Stimulated activated CD8-positive, alpha-beta memory T cell treated with anti-CD3 and anti-CD28 coated beads, Interleukin-15, amount 100 ng/mL, for 24 hours (primary cell): ENCODE measurements around the gene NELFCD.
"Not testable (repeated sequence)": the region's sequence is repeated elsewhere in the genome, so short reads cannot be mapped to it uniquely, and the experiment has no call there.

Experiments used
- DNase-seq: peaks from one replicate; pipeline ENCODE4 v3.0.0-alpha.2; 2020; ENCODE audit warnings: low read depth

NELFCD gene

DNA sequence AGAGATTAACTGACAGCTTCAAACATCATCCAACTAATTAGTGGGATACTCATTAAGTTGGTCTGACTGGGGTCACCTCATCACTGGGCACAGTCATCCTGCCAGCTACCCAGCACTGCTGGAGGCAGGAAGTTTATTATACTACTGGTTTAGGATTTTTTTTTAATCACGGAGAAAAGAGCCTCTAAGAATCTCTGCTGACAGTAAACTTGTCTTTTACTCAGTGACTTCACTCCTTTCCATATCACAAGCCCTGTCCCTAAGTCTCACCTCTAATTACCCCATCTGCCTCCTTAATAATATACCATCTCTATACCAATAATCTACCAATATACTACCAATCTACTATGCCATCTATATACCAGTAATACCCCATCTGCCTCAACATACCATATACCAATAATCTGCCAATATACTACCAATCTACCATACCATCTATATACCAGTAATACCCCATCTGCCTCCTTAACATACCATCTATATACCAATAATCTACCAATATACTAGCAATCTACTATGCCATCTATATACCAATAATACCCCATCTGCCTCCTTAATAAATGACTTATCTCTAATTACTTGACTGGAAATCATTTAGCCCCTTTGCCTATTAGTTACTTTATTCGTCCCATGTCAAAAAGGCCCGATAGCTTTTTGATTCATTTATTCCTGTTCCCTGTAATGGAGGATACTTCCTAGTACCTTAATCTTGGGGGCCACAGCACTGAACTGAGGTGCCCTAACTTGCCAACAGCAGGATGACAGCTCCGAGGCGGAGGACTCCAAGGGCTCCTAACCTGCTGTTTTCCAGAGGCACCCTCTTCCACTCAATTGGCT is 46.1 kb downstream of the NELFCD start:
- DNase-seq: no peak

DNA sequence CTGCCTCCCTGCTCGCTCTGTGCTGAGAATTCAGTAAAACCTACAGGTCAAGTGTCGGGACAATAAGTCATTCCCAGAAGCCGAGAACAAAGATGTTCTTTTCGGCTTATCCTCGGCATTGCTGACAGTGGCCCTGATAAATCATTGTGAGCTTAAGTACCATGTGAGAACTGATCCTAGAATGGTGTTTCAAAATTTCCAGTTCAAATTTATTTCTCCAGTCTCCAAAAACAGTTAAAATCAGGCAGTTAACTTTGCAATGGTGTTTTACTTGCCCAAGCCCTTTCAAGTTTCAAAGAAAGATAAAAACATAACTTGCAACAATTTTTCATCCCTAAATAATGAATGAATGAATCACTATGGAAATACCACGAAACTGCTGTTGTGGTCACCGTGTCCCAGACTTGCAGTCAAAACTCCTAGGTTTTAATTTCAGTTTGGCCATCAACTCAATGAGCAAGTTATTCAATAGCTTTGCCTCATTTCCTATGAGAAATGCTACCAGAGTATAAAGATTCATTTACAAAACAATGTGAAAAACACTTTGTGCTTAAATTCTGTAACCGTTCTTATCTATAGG is 46.8 kb downstream of the NELFCD start:
- no peak for DNase-seq

DNA sequence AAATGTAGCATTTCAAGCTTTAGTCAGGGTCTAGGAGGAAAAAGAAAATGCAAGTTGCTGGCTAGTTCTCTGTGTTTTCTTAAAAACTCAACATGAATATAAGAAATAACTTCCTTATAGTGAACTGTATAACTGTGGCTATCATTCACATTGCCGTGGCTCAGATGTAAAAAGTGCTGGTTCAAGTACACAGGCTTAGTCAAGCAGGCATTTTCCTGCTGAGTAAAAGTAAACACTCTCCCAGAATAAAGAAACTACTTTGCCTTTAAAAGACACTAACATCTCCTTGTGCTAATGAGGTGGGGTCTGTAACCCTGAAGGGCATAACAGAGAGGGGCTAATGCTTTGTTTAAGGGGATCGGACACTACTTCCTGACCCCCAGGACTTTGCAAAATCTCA is 47.8 kb downstream of the NELFCD start:
- no peak for DNase-seq

DNA sequence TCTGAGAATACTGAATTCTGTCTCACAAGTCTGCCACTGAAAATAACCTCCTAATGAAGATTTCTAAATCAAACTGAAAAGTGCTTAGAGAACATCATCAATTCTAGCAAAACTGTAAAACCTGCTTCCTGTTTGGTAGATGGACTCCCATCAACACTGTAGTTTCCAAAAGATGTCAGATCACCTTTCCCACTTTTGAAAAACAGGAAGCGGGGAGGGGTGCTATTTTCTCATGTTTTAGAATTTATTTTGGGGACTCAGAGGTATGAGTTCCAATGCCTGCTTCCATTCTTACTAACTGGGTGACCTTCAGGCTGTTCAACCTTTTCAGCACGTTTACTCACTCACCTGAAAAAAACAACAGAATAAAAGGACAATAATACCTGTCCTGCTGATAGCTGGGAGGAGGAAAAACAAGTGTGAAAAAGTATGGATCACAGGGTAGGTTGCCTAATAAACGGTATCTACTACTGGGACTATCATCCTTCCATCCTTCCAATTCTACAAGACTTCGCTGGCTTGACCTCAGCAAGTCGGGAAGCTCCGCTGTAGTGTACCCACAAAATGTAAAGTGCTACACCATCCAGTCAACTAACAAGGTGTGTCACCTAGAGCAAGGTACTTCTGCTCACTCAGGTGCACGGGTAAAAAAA is 50.0 kb downstream of the NELFCD start:
- DNase-seq: no peak

DNA sequence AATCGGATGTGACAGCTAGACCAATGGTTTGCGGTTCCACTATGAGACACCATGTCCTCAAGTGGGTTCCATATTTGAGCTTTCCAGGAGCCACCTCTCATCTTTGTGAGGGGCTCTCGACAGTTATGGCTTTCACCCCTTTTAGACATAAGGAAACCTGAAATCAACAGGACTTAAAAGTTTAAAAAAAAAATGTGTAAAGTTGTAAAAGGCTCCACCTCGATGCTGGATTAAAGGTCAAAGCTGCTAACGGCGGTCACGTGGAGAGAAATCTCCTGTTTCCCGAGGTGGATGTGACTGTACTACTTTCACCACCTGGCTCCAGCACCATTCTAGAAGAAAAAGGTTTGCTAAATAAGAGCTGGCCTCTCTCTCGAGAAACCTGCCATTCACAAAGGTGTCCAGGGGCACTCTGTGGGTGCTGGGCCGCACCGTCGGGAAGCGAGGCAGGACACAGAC is 50.5 kb downstream of the NELFCD start:
- no peak for DNase-seq

DNA sequence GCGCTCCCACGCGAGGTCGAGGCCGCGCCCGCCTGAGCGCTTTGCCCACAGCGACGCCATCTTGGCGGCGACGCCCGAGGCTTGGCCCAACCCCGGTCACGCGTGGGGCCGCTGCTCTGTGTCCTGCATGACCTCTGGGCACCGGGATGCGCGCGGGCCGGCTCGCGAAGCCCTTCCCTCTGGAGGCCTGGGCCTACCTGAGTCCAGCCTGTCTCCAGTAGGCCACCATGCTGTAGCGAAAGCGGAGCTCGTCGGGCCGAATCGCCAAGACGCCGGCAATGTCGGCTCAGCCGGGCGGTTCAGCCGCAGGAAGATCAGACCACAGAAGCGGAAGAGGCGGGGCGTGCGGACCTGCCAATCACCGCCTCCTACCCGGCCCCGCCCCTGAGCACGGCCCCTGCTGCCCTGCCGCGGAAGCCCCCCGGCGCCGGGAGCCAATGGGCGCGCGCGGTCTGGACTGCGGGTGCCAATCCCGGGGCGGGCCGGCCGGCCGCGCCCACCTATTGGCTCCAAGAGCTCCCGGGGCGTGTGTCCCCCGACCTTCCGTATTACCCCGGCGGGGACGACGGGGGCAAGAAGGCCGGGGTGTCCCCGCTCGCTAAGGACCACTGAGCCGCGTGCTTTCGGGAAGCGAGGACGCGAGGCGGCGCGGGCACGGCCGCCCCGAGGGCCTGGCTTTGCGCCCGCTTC is 51.1 kb downstream of the NELFCD start, which contains the start of gene ATP5F1E:
Gene ATP5F1E (minus strand): TSS at position 313 of the 690 bp plus-strand sequence. CDS start 84 bp downstream, at position 229.
- DNase-seq: peak; percentile 95

DNA sequence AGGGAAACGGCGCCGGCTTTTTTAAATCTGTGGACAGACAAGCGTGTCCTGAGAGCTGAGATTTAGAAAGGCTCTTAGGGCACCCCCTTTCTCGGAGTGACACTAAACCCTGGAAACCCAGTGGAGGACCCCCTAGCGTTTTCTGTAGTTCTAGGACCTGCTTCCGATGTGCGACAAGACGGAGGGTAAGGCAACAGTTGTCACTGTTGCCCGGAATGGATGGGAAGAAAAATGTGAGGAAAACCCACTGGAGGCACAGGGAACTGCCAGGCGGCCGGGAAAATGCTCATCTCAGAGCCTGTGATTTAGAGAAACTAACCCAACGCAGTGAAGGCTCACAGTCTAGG is 51.6 kb downstream of the NELFCD start:
- no peak for DNase-seq

DNA sequence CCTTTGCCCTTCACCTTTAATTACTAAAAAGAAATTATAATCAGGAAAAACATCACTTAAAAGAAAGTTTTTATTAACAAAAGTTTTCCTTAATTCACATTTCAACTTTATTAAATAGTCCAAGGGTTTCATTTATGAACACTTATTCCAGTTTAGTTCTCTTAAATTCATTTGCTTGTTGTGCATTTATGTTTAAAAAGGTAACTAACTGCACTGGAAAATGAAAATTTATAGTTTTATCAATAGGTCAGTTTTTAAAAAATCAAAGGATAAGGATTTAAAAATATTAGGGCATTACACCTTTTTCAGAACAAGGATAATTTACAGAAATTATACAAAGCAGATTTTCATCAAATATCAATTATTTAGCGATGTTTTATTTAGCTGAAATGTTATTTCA is 52.0 kb downstream of the NELFCD start:
- no peak for DNase-seq

DNA sequence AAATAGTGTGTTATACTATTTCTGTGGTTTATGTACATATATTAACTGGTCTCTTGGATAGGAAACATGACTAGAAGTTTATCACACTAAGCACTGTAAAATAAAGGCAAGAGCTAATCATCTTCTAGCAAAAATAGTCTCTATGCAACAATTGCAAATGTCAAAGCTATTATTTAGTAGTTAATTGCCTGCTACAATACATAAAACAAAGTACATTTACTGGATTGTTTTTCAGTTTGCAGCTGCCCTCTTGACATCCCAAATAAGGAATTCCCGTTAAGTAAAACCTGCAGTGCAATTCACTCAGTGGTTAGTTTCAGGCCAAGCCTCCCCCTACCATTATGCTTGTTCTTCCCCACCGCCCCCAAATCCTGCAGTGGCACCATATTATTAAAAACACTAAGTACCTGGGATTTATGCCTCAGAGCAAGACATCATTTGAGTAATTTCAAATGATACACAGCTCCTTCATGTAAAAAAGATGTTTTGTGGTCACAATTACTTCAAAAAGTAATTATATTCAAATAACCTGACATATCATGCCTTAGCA is 52.6 kb downstream of the NELFCD start:
- no peak for DNase-seq

DNA sequence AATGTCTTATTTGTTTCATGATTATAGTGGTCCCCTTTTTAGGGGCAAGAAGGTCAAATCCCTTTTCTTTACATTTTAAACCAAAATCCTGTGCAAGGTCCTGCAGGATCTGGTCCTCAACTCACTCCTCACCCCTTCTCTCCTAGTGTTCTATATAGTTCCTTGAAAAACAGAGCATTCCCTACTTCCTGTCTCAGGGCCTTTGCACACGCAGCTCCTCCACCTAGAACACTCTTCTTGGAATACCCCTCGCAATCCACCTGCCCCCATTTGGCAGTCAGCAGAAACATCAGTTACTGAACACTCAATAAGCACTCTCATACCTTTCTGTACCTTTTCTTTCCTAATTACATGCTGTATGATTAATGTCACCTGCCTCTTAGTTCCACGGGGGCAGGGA is 54.3 kb downstream of the NELFCD start:
- DNase-seq: no peak

DNA sequence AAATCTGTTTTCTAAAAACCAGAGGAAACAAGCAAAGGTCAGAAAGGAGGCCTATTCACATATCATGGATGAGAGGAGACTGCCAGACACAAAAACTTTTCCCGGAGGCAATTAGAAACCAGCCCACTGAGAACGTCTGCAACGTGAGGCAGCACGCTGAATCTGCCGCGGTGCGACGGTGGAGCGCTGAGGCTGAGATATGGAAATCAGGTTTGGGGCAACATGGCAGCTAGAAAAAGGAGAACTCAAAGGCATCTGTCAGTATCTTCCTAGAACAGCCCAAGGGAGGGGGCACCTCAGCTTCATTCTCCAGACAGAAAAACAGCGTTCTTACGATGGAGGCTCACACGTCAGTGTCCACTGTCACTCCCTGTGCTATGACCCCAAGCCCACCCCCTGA is 56.3 kb downstream of the NELFCD start:
- no peak for DNase-seq

DNA sequence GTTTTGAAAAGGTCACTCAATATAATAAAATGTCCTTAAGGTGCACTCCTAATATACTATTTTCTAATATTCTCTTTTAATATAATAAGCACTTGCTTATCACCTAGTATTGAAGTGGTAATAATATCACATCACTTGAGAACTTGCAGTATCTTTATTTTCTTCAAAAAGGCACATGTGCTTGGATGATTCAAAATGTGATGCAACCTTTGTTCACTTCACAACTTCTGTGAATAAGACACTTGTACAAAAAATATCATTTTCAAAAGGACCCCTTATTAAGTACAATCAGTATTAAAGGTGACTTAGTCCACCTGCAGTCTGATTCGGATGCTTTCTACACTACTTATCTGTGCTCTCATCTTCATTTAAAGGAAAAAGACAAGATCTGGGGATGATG is 58.2 kb downstream of the NELFCD start:
- no peak for DNase-seq

DNA sequence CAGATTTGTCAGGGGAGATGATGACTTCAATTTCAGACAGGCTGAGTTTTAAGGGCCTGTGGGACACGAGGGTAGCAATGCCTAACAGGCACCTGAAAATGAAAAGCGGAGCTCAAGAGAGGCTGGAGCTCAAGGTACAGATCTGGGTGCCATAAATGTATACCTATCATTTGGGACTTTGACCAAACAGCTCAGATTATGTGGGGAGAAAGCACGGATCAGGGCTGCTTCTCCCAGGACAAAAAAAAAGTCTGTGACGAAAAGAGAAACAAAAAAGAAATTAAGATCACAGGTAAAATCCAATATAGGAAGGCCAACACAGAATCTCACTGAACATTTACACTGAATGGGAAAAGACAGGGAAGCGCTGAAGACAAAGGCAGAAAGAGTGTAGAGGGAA is 59.6 kb downstream of the NELFCD start:
- no peak for DNase-seq

DNA sequence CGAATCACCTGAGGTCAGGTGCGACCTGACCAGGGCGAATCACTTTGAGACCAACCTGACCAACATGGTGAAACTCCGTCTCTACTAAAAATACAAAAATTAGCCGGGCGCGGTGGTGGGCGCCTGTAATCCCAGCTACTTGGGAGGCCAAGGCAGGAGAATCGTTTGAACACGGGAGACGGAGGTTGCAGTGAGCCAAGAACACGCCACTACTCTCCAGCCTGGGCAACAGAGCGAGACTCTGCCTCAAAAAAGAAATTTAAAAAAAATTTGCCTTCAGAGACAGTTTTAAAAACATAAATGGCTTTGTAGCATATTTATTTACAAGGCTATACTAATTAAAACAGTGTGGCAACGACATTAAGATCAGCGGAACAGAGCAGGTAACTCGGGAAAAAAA is 60.4 kb downstream of the NELFCD start:
- DNase-seq: not testable (repeated sequence)

DNA sequence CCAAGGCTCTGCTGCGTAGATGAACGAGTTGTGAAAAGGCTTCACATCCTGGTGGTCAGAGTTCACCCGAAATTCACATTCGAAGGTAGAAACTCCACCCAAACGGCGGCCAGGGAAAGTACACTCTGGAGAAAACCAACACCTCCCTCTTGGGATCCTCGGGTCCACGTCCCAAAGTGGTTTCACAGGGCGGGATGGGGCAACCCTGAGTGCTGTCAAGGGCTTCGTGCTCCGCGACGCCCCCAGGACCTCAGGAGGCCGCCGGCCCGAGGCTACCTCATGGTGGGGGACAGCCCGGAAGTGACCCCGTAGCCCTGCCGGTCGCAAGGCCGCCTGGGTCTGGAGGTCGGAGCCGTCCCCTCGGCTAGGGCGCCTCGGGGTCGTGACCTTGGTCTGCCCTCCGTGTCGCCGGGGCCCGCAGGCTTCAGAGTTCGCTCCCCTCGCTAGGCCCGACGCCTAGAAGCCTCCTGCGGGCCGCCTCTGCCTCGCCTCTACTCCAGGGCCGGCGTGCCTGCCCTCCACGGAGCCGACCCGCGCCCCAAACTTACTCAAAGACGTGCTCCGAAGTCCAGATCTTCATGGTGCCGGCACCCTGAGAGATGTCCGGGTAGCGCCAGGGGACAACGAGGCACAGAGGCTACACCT is 61.2 kb downstream of the NELFCD start, which contains the start of gene PRELID3B:
Gene PRELID3B (minus strand): TSS at position 636 of the 645 bp plus-strand sequence. CDS start 56 bp downstream, at position 580.
- no peak for DNase-seq

DNA sequence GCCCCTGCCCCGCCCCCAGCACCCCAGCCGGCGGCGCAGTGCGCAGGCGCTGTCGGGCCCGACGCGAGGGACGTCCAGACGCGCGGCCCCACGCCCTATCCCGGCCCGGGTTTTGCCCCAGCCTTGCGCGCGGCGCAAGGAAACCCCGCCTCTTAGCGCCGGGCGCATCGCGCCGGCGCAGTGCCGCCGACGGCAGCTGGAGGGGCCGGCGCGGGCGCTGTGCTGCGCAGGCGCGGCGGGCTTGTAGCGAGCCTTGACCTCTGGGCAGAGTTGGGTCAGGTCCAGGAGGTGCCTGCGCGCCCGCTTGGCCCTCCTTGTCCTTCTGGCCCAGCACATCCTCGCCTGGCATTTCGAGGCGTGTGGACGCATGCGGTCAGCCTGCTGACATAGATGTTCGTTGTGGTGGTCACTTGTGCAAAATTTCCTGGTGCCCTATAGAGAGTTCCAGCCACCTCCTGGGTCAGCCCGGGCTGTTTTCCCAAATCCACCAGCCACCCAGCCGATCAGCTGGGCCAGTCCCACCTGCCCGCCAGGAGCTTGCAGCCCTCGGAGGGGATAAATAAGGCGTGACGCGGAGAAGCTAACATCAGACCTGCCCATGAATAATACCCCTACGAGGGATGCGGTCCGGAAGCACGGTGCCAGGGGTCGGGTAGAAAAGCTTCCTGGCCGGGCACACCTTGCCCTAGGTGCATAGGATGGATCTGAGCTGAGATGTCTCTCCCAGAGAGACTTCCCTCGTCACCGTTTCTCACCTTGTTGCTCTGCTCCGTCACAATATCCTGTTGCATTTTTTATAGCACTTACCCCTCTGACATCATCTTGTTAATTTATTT is 62.0 kb downstream of the NELFCD start:
- peak; percentile 91 for DNase-seq

DNA sequence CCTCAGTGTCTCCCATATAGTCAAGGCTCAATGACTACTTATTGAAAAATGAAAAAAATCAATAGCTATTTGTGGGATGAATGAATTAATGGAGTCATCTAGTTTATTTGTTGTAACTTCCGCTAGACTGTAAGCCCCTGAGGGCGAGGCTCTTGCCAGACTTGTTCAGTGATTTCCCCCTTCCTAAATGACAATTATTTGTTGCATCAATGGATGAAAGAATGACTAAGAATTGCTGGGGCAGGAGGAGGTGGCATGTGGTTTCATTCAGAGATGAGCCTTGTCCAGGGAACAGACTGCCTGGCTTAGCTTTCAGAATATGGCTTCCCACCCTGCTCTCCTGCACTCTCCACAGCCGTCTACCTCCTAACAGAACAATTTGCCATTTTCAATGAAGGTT is 62.6 kb downstream of the NELFCD start:
- DNase-seq: no peak

DNA sequence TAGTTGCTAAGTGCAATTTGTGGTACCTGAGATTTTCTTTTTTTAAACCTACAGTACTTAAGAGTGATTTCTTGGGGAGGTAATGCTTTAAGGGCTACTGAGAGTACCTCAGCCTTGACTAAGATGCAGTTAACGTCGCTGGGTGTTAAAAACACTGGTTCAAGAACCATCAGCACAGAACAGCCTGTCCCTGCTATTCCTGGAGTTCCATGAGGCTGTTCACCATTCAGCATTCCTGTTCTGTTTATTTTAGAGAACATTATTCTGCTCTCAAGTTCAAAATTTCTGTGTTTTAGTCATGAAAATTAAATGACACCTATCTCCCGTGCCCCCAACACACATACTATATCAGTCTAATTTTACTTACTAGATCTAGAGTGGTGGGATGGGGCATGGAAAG is 63.2 kb downstream of the NELFCD start:
- DNase-seq: no peak
